Activated CD4-positive, alpha-beta T cell treated with anti-CD3 and anti-CD28 coated beads, Interleukin-2, amount 10 ng/mL, durations not matched to agents 7 days and 5 days (primary cell): Measurements from ENCODE around the gene SPDYE1. TPM values are rescaled to one million over a fixed set of nuclear protein-coding genes. Genes with fewer than 3 reads are reported as not detected.
"Not testable (repeated sequence)": the region's sequence is repeated elsewhere in the genome, so short reads cannot be mapped to it uniquely, and the experiment has no call there.

Experiments used
- CTCF ChIA-PET: fragments of 350-600 bp; sonication (Branson Sonifier 250); formaldehyde crosslinking; loops from one replicate; lab custom pipeline; 2021; ENCODE audit warnings: antibody characterized with exemption; lab: Charles Lee
- POLR2A ChIA-PET: fragments of 350-600 bp; sonication (Branson Sonifier 250); formaldehyde crosslinking; loops from one replicate; lab custom pipeline; 2021; ENCODE audit warnings: antibody characterized with exemption; lab: Charles Lee
- DNase-seq: peaks from one replicate; pipeline ENCODE4 v3.0.0-alpha.2; 2020
- H3K27ac Mint-ChIP-seq: one replicate; pipeline ENCODE4 v1.8.0; 2021; ENCODE audit warnings: mild to moderate bottlenecking, moderate library complexity, mixed read lengths
- H3K27me3 Mint-ChIP-seq: one replicate; pipeline ENCODE4 v1.8.0; 2021; ENCODE audit warnings: mixed read lengths
- H3K36me3 Mint-ChIP-seq: one replicate; pipeline ENCODE4 v1.8.0; 2021; ENCODE audit warnings: low read depth, mixed read lengths
- H3K4me1 Mint-ChIP-seq: one replicate; pipeline ENCODE4 v1.8.0; 2021; ENCODE audit warnings: mixed read lengths
- H3K4me3 Mint-ChIP-seq: one replicate; pipeline ENCODE4 v1.8.0; 2021; ENCODE audit warnings: mild to moderate bottlenecking, moderate library complexity, mixed read lengths
- H3K9me3 Mint-ChIP-seq: one replicate; pipeline ENCODE4 v1.8.0; 2021; ENCODE audit warnings: mixed read lengths
- total RNA-seq, 2 experiments: library from RNA; stranded (reverse); gene quantifications; one replicate each; pipeline ENCODE4 v1.2.3, GENCODE V29; 2021

The SPDYE1 gene
- total RNA-seq, 2 experiments from 2014 or later = not detected

- H3K36me3 Mint-ChIP-seq, CTCF ChIA-PET, H3K27me3 Mint-ChIP-seq, H3K9me3 Mint-ChIP-seq, POLR2A ChIA-PET: not testable (repeated sequence)
- peaks cover 24% of the 10 kb centered on the region for H3K4me1 Mint-ChIP-seq
- H3K4me3 Mint-ChIP-seq = peak overlapping the region; percentile 75
- H3K27ac Mint-ChIP-seq = peak overlapping the region; percentile 90
- peak; percentile 58 for DNase-seq
Measured at GRCh38 chr7:44040493-44040891, 42.8 kb downstream of the SPDYE1 start.

GRCh38 chr7:44042221-44042620 lies 44.5 kb downstream of the SPDYE1 start:
- H3K36me3 Mint-ChIP-seq = peaks cover 25% of the 10 kb centered on the region
- no peaks in the 10 kb centered on the region for H3K9me3 Mint-ChIP-seq
- H3K4me3 Mint-ChIP-seq = peak overlapping the region; percentile 47
- ChIA-PET CTCF (interaction anchor here (1.0 kb wide), 1 partner anchor 22 kb away, joined by 3 read pairs; no protein-coding TSS in a partner anchor), POLR2A (no interaction called here)
- peaks cover 41% of the 10 kb centered on the region for H3K4me1 Mint-ChIP-seq
- DNase-seq = no peak
- no peaks in the 10 kb centered on the region for H3K27me3 Mint-ChIP-seq
- H3K27ac Mint-ChIP-seq = peak overlapping the region; percentile 32

GRCh38 chr7:44043902-44044301 lies 46.2 kb downstream of the SPDYE1 start:
- Mint-ChIP-seq H3K27me3 (no peaks in the 10 kb centered on the region), H3K4me1 (peaks cover 53% of the 10 kb centered on the region), H3K27ac (peak overlapping the region; percentile 92), H3K4me3 (peak overlapping the region; percentile 86), H3K9me3 (no peaks in the 10 kb centered on the region), H3K36me3 (peaks cover 31% of the 10 kb centered on the region)
- ChIA-PET CTCF (interaction anchor here (1.0 to 1.5 kb wide), 4 partner anchors 11 to 531 kb away, joined by 3 to 5 read pairs (median 4); no protein-coding TSS in a partner anchor), POLR2A (interaction anchor here (0.6 kb wide), 1 partner anchor 24 kb away, joined by 3 read pairs; no protein-coding TSS in a partner anchor)
- DNase-seq = no peak

- Mint-ChIP-seq H3K9me3 (no peaks in the 10 kb centered on the region), H3K27me3 (no peaks in the 10 kb centered on the region), H3K27ac (peak within 1 kb of the TSS; percentile 94), H3K36me3 (peaks cover 31% of the 10 kb centered on the region), H3K4me1 (peaks cover 54% of the 10 kb centered on the region), H3K4me3 (peak within 1 kb of the TSS; percentile 86)
- peak; percentile 93 for DNase-seq
- ChIA-PET POLR2A (interaction anchor here (0.6 to 1.0 kb wide), 2 partner anchors 25 kb away, joined by 3 read pairs; no protein-coding TSS in a partner anchor), CTCF (interaction anchor here (0.6 to 1.5 kb wide), 7 partner anchors 10 to 530 kb away, joined by 3 to 5 read pairs (median 3); no protein-coding TSS in a partner anchor)
Measured at GRCh38 chr7:44044315-44045225, 46.9 kb downstream of the SPDYE1 start, which contains the start of gene DBNL. TSS of gene DBNL (plus strand) at chr7:44044702. CDS start at chr7:44044738, 36 bp downstream.

- Mint-ChIP-seq H3K27me3 (no peaks in the 10 kb centered on the region), H3K27ac (peak overlapping the region; percentile 94), H3K9me3 (no peaks in the 10 kb centered on the region), H3K4me1 (peaks cover 62% of the 10 kb centered on the region), H3K36me3 (peaks cover 39% of the 10 kb centered on the region), H3K4me3 (peak overlapping the region; percentile 86)
- DNase-seq = no peak
- CTCF ChIA-PET = interaction anchor here (0.6 to 1.5 kb wide), 4 partner anchors 16 to 80 kb away, joined by 3 to 5 read pairs (median 4); no protein-coding TSS in a partner anchor
- POLR2A ChIA-PET = interaction anchor here (1.0 kb wide), 1 partner anchor 26 kb away, joined by 3 read pairs; no protein-coding TSS in a partner anchor
Measured at GRCh38 chr7:44045226-44046014, 47.7 kb downstream of the SPDYE1 start.

GRCh38 chr7:44046321-44047061 lies 48.8 kb downstream of the SPDYE1 start:
- Mint-ChIP-seq H3K4me3 (peak overlapping the region; percentile 86), H3K9me3 (no peaks in the 10 kb centered on the region), H3K36me3 (peaks cover 49% of the 10 kb centered on the region), H3K4me1 (peaks cover 68% of the 10 kb centered on the region), H3K27me3 (no peaks in the 10 kb centered on the region), H3K27ac (peak overlapping the region; percentile 94)
- ChIA-PET POLR2A (no interaction called here), CTCF (interaction anchor here (1.2 to 1.5 kb wide), 2 partner anchors 12 to 462 kb away, joined by 3 to 4 read pairs; no protein-coding TSS in a partner anchor)
- DNase-seq = peak; percentile 48

- ChIA-PET POLR2A (no interaction called here), CTCF (interaction anchor here (0.9 to 1.5 kb wide), 3 partner anchors 11 to 568 kb away, joined by 4 to 5 read pairs (median 5); no protein-coding TSS in a partner anchor)
- DNase-seq = no peak
- H3K27ac Mint-ChIP-seq = peak overlapping the region; percentile 13
- peaks cover 70% of the 10 kb centered on the region for H3K4me1 Mint-ChIP-seq
- no peak overlapping the region for H3K4me3 Mint-ChIP-seq
- no peaks in the 10 kb centered on the region for H3K9me3 Mint-ChIP-seq
- H3K27me3 Mint-ChIP-seq = no peaks in the 10 kb centered on the region
- peaks cover 58% of the 10 kb centered on the region for H3K36me3 Mint-ChIP-seq
Measured at GRCh38 chr7:44048031-44048795, 50.5 kb downstream of the SPDYE1 start.

- POLR2A ChIA-PET = no interaction called here
- Mint-ChIP-seq H3K4me1 (peaks cover 64% of the 10 kb centered on the region), H3K9me3 (no peaks in the 10 kb centered on the region), H3K4me3 (no peak overlapping the region), H3K27me3 (no peaks in the 10 kb centered on the region), H3K36me3 (peaks cover 67% of the 10 kb centered on the region), H3K27ac (peak overlapping the region; percentile 75)
- DNase-seq = no peak
- CTCF ChIA-PET = interaction anchor here (0.6 to 1.3 kb wide), 4 partner anchors 10 to 31 kb away, joined by 3 to 7 read pairs (median 4); no protein-coding TSS in a partner anchor
Measured at GRCh38 chr7:44050121-44050914, 52.6 kb downstream of the SPDYE1 start.

- POLR2A ChIA-PET = no interaction called here
- Mint-ChIP-seq H3K27me3 (no peaks in the 10 kb centered on the region), H3K4me3 (no peak overlapping the region), H3K9me3 (no peaks in the 10 kb centered on the region), H3K27ac (no peak overlapping the region), H3K4me1 (peaks cover 56% of the 10 kb centered on the region), H3K36me3 (peaks cover 67% of the 10 kb centered on the region)
- no peak for DNase-seq
- CTCF ChIA-PET = interaction anchor here (0.6 to 1.3 kb wide), 3 partner anchors 16 to 30 kb away, joined by 3 to 7 read pairs (median 4); no protein-coding TSS in a partner anchor
Measured at GRCh38 chr7:44050915-44051560, 53.3 kb downstream of the SPDYE1 start.

GRCh38 chr7:44051611-44052220 lies 54.0 kb downstream of the SPDYE1 start:
- peaks cover 50% of the 10 kb centered on the region for H3K4me1 Mint-ChIP-seq
- H3K4me3 Mint-ChIP-seq = no peak overlapping the region
- H3K36me3 Mint-ChIP-seq = peaks cover 63% of the 10 kb centered on the region
- H3K9me3 Mint-ChIP-seq = no peaks in the 10 kb centered on the region
- peak overlapping the region; percentile 46 for H3K27ac Mint-ChIP-seq
- ChIA-PET CTCF (interaction anchor here (1.0 kb wide), 1 partner anchor 15 kb away, joined by 3 read pairs; no protein-coding TSS in a partner anchor), POLR2A (no interaction called here)
- H3K27me3 Mint-ChIP-seq = no peaks in the 10 kb centered on the region
- DNase-seq = no peak
